ENCODE results near the gene SIRT2. TPM values are rescaled to one million over a fixed set of nuclear protein-coding genes. Genes with fewer than 3 reads are reported as not detected.
A peak's percentile ranks its signal among the peaks of the same experiment; 100 is the strongest.

The SIRT2 gene
- total RNA-seq, 1 experiment from 2014 or later: 37.4 TPM

GRCh38 chr19:38837656-38838121 lies 61.7 kb downstream of the SIRT2 start:
- Mint-ChIP-seq H3K4me1 (ENCODE audit: insufficient read depth, unreplicated experiment) (peaks cover 20% of the 10 kb centered on the region), H3K36me3 (ENCODE audit: insufficient read depth, unreplicated experiment) (peaks cover 76% of the 10 kb centered on the region), H3K9me3 (ENCODE audit: unreplicated experiment) (no peaks in the 10 kb centered on the region), H3K4me3 (ENCODE audit: unreplicated experiment) (peak overlapping the region; percentile 51), H3K27me3 (ENCODE audit: insufficient read depth, unreplicated experiment) (no peaks in the 10 kb centered on the region), H3K27ac (ENCODE audit: low read depth, unreplicated experiment) (no peak overlapping the region)
- CTCF ChIA-PET: interaction anchor here (0.6 to 1.2 kb wide), 8 partner anchors 16 to 293 kb away, joined by 3 to 6 read pairs (median 4); no protein-coding TSS in a partner anchor
- no TSS peak for BruUV-seq (replicated peaks)
- no peak for DNase-seq (ENCODE audit: unreplicated experiment)
- no peak for TF ChIP-seq CTCF (IDR thresholded peaks at IDR 0.05; ENCODE audit: unreplicated experiment)
- POLR2A ChIA-PET: interaction anchor here (0.6 to 5.8 kb wide), 32 partner anchors 8 to 567 kb away, joined by 3 to 74 read pairs (median 5); partner anchors contain the start of genes ACTN4, EIF3K, FAM98C and HNRNPL
- intact Hi-C loops (cut with micrococcal nuclease): loop anchor here (1.0 to 2.0 kb wide), 3 partner anchors 109 to 293 kb away; no protein-coding TSS in a partner anchor

- Mint-ChIP-seq H3K4me1 (ENCODE audit: insufficient read depth, unreplicated experiment) (peaks cover 17% of the 10 kb centered on the region), H3K36me3 (ENCODE audit: insufficient read depth, unreplicated experiment) (peaks cover 70% of the 10 kb centered on the region), H3K4me3 (ENCODE audit: unreplicated experiment) (peak overlapping the region; percentile 51), H3K9me3 (ENCODE audit: unreplicated experiment) (no peaks in the 10 kb centered on the region), H3K27ac (ENCODE audit: low read depth, unreplicated experiment) (no peak overlapping the region), H3K27me3 (ENCODE audit: insufficient read depth, unreplicated experiment) (no peaks in the 10 kb centered on the region)
- CTCF ChIA-PET: interaction anchor here (0.6 to 1.2 kb wide), 5 partner anchors 17 to 292 kb away, joined by 3 to 6 read pairs (median 4); no protein-coding TSS in a partner anchor
- intact Hi-C loops (cut with micrococcal nuclease): no loop called here
- DNase-seq (ENCODE audit: unreplicated experiment): no peak
- no peak for TF ChIP-seq CTCF (IDR thresholded peaks at IDR 0.05; ENCODE audit: unreplicated experiment)
- POLR2A ChIA-PET: interaction anchor here (0.6 to 5.8 kb wide), 27 partner anchors 8 to 568 kb away, joined by 3 to 74 read pairs (median 5); partner anchors contain the start of genes ACTN4, FAM98C, HNRNPL and MRPS12
- BruUV-seq (replicated peaks): no TSS peak
Observed at GRCh38 chr19:38836983-38837626, 62.3 kb downstream of the SIRT2 start.

- Mint-ChIP-seq H3K27me3 (ENCODE audit: insufficient read depth, unreplicated experiment) (no peaks in the 10 kb centered on the region), H3K4me3 (ENCODE audit: unreplicated experiment) (no peak overlapping the region), H3K27ac (ENCODE audit: low read depth, unreplicated experiment) (no peak overlapping the region), H3K4me1 (ENCODE audit: insufficient read depth, unreplicated experiment) (peaks cover 22% of the 10 kb centered on the region), H3K9me3 (ENCODE audit: unreplicated experiment) (no peaks in the 10 kb centered on the region), H3K36me3 (ENCODE audit: insufficient read depth, unreplicated experiment) (peaks cover 63% of the 10 kb centered on the region)
- intact Hi-C loops (cut with micrococcal nuclease): no loop called here
- TF ChIP-seq CTCF (IDR thresholded peaks at IDR 0.05; ENCODE audit: unreplicated experiment): no peak
- DNase-seq (ENCODE audit: unreplicated experiment): no peak
- ChIA-PET POLR2A (interaction anchor here (0.7 to 5.8 kb wide), 11 partner anchors 8 to 192 kb away, joined by 3 to 74 read pairs (median 10); partner anchors contain the start of genes ACTN4, HNRNPL, NFKBIB and SIRT2), CTCF (interaction anchor here (0.6 to 1.1 kb wide), 2 partner anchors 18 to 186 kb away, joined by 3 to 6 read pairs; no protein-coding TSS in a partner anchor)
- BruUV-seq (replicated peaks): no TSS peak
Observed at GRCh38 chr19:38836159-38836982, 63.0 kb downstream of the SIRT2 start.
